Fibroblast of peridontal ligament (primary cell): ENCODE measurements around the gene SETDB2.

Experiments
- DNase-seq: peaks from one replicate; pipeline ENCODE4 v3.0.0-alpha.2; 2010; ENCODE audit errors: extremely low read depth

SETDB2 gene

GRCh38 chr13:49443704-49444523 is at the start of gene SETDB2, which contains the start of gene CAB39L:
Gene SETDB2, plus strand, starts transcription at chr13:49444274. Its CDS starts 7,620 bp downstream, at chr13:49451894.
Gene CAB39L, minus strand, starts transcription at chr13:49444064. Its CDS starts 61,154 bp downstream, at chr13:49382910.
- DNase-seq = peak; percentile 98

DNA sequence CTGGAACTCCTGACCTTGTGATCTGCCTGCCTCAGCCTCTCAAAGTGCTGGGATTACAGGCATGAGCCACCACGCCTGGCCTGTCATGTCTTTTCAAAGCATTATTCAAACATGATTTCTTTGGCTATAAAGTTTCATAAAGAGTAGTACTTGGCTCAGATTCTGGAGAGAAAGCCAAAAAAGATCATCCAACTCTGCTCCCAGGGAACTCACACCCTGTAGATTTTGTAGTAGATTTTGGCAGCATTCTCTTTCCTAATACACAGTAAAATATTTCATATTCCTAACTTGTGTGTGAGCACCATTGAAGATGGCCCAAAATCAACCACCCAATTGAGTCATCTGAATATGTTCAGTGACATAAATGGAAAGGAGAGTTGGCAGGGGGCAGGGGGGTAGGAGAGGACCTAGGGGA is 48.6 kb upstream of the SETDB2 start:
- peak; percentile 82 for DNase-seq

DNA sequence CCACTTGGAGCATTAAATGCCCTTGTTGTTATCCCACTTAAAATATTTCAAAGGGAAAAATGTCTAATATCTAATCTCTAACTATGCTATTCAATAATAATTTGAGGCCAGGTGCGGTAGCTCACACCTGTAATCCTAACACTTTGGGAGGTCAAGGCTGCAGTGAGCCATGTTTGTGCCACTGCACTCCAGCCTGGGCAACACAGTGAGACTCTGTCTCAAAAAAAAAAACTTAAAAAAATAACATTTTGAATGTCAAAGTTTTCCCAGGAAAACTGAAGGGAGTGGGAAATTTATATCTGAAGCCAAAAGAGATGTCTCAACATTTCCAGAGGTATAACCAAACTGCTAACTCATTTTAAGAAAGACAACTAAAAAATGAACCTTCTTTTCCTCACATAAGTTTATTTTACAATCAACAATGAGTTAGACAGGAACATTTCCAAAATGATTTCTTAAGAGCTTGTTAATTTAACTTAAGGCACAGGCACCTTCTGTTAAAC is 48.1 kb upstream of the SETDB2 start:
- DNase-seq = no peak

GRCh38 chr13:49399801-49400472 is 44.1 kb upstream of the SETDB2 start:
- no peak for DNase-seq

DNA sequence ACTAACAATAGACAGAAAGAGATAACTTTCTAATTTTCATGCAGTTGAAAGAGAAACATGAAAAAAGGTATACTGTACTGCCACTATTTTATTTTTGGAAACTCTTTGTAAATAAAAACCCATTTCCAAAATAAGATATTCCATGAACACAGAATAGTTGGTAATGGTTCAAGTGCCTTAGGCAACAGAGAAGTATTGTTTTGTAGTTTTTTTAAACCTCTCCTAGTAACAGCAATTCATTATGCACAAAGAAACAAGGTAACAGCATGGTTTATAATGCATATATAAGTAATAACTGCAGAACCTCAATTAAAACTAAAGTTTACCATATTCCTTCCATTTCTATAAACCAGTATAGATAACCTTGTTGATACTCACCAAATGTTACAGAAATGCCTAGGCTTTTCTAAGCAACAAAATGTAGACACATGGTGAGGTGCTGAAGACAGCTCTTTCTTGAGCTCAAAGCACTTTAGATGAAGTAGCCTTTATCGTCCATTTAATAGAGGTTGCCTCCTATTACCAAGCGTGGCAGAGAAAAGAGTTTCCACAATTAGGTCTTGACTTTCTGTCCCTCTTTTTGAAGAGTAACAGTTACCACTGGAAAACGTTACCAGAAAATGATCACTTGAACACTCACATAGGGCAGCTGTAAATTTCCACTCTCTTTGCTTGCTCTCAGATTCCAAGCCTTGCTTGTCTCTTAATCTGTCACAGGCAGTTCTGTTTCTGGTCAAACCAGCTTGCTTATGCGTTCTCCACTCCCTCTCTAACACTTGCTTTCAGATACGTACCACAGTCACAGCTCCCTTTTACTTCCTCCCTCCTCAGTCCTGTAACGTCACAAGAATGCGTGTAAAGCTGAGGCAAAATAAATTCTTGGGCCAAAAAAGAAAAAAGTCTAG is 43.1 kb upstream of the SETDB2 start:
- peak; percentile 73 for DNase-seq

GRCh38 chr13:49403996-49404702 is 39.9 kb upstream of the SETDB2 start:
- no peak for DNase-seq

- no peak for DNase-seq
These were observed 39.4 kb upstream of the SETDB2 start for GRCh38 chr13:49404703-49405020.

GRCh38 chr13:49407068-49407467 is 37.0 kb upstream of the SETDB2 start:
- DNase-seq = no peak

DNA sequence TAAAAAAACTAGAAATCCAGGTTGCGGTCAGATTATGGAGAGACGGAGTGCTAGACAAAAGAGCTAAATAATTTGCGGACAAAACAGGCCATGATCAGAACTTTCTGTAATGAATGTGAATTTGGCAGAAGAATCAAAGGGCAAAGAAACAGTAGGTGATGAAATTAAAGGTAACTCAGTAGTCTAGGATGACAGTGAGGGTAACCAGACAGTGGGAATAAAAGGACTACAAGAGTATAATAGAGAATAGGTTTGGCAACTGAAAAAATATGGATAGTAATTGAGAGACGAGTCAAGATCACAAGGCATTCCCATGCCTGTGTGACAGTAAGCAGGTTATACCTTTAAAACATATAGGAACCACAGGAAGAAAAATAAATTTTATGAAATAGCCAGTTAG is 36.1 kb upstream of the SETDB2 start:
- DNase-seq = no peak

DNA sequence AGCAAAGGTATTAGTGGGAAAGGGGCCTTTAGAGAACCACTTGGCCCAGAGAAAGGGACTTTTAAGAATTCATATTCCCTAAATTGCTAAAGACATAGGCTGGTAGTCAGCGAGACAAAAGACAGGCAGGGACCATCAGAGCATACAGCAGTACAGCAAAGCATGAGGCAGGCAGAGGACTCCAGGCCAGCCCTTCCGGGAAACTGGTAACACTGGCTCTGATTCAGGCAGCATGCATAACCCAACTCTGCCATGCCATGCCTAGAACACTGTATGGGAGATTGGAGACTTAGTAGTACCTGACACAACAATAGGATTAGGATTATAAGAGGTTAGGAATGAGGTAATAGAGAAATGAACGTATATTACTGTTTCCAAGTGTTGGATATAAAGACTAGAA is 35.1 kb upstream of the SETDB2 start:
- DNase-seq = no peak

- peak; percentile 11 for DNase-seq
These were observed 34.1 kb upstream of the SETDB2 start for GRCh38 chr13:49410006-49410405.

- DNase-seq = no peak
These were observed 33.6 kb upstream of the SETDB2 start for GRCh38 chr13:49410477-49410876.

- DNase-seq = no peak
These were observed 32.7 kb upstream of the SETDB2 start for GRCh38 chr13:49411353-49411752.

- no peak for DNase-seq
These were observed 31.3 kb upstream of the SETDB2 start for GRCh38 chr13:49412749-49413148.

DNA sequence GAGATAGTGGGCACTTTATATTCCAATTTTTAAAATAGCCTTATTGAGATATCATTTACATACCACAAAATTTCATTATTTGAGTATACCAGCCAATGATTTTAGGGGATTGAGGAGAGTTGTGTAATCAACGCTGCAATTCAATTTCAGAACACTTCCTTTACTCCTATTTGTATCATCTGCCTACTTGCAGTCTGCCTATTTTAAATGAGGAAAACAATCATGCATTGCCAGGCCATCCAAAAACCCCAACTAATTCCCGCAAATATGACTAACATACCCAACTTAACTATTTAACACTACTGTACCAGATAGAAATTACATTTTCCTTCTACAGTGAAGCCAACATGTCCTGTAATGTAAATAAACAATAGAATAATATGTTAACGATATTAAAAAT is 26.9 kb upstream of the SETDB2 start:
- DNase-seq = no peak

DNA sequence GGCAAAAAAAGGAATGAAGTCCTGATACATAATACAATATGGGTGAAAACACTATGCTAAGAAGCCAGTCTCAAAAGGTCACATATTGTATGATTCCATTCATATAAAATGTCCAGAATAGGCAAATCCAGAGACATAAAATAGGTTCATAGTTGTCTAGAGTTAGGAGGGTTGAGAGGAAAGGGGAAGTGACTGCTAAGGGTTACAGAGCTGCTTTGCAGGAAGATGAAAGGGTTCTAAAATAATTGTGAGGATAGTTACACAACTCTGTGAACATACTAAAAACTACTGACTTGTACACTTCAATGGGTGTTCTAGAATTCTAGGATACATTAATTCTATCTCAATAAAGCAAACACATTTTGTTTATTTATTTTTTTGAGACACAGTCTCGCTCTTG is 25.9 kb upstream of the SETDB2 start:
- DNase-seq = no peak

DNA sequence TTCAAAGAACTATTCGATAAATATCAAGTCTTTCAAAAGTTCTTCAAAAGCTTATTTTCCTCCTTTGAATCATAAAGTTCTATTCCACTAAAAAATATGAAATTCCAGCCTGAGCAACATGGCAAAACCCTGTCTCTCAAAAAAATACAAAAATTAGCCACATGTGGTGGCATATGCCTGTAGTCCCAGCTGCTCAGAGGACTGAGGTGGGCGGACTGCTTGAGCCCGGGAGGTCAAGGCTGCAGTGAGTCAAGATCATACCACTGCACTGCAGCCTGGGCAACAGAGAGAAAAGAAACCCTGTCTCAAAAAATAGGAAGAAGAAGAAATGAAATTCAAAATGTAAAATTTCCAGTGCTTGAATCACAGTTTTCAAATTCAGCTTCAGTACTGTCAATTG is 24.8 kb upstream of the SETDB2 start:
- peak; percentile 27 for DNase-seq

DNA sequence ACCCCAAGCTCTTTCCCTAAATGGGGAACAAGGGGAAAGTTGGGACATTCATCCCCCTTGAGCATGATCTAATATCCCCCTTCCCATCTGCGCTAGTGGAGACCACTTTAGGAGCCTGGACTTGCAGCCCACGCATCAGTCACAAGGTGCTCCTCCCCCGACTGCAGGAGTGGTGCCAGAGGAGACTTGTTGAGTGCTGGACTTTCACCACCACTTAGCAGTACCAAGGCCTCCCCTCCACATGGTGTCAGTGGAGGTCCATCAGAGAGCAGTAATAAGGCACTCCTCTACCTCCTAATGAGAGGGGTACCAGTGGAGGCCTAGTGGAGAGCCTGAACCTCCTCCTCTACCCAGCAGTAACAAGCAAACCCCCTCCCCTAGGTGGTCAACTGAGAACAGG is 22.7 kb upstream of the SETDB2 start:
- DNase-seq = no peak

- DNase-seq = no peak
These were observed 20.0 kb upstream of the SETDB2 start for GRCh38 chr13:49424011-49424560.

DNA sequence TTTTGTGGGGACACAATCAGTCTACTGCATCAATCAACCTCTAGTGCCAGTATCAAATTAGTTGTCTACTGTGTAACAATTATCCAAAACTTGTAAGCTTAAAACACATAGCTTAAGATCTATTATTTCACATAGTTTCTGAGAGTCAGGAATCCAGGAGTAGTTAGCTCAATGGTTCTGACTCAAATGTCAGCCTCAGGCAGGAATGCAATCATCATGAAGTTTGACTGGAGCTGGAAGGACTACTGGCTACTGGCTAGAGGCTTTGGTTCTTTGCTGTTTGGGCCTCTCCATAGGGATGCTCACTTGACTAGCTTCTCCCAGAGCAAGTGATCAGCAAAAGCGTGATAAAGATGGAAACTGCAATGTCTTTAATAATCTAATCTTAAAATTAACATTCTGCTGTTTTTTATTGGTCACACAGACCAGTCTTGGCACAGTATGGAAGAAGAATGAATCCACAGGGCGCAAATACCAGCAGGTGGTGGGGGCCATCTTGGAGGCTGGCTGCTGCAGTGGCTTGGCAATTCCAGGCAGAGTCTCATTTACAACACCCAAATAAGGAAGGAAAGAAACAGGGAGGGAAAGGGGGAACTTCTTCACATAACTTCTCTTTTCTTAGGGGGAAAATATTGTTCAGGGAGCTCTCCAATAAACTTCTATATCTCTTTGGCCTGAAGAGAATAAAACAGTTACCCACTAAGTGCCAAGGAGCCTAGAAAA is 15.9 kb upstream of the SETDB2 start:
- no peak for DNase-seq
